Stimulated activated CD8-positive, alpha-beta memory T cell treated with anti-CD3 and anti-CD28 coated beads, Interleukin-15, amount 100 ng/mL, for 1 hour (primary cell): ENCODE results near the gene GJA4.

Experiments
- DNase-seq: peaks from one replicate; pipeline ENCODE4 v3.0.0-alpha.2; 2020; ENCODE audit warnings: low read depth

GJA4 gene

GRCh38 chr1:34792868-34793727, at the start of gene GJA4:
TSS of gene GJA4 (plus strand) at chr1:34792999. CDS start at chr1:34794214, 1,215 bp downstream.
- no peak for DNase-seq

- no peak for DNase-seq
Measured at GRCh38 chr1:34743775-34744174, 49.0 kb upstream of the GJA4 start.

- DNase-seq, result no peak
Measured at GRCh38 chr1:34744851-34745250, 47.9 kb upstream of the GJA4 start.

- no peak for DNase-seq
Measured at GRCh38 chr1:34745666-34746065, 47.1 kb upstream of the GJA4 start.

GRCh38 chr1:34746101-34746500, 46.7 kb upstream of the GJA4 start:
- no peak for DNase-seq

GRCh38 chr1:34746785-34747637, 45.8 kb upstream of the GJA4 start:
- DNase-seq, result no peak

- no peak for DNase-seq
Measured at GRCh38 chr1:34747638-34747941, 45.2 kb upstream of the GJA4 start.

- DNase-seq, result no peak
Measured at GRCh38 chr1:34749992-34750391, 42.8 kb upstream of the GJA4 start.

GRCh38 chr1:34750610-34751009, 42.2 kb upstream of the GJA4 start:
- no peak for DNase-seq

GRCh38 chr1:34753163-34753562, 39.6 kb upstream of the GJA4 start:
- DNase-seq, result no peak

GRCh38 chr1:34754964-34755637, 37.7 kb upstream of the GJA4 start, which contains the start of gene GJB5:
TSS of gene GJB5 (plus strand) at chr1:34755047. CDS start at chr1:34757331, 2,284 bp downstream.
- DNase-seq, result no peak

- DNase-seq, result no peak
Measured at GRCh38 chr1:34755961-34756360, 36.8 kb upstream of the GJA4 start.

- no peak for DNase-seq
Measured at GRCh38 chr1:34757386-34757785, 35.4 kb upstream of the GJA4 start.

GRCh38 chr1:34758751-34759150, 34.0 kb upstream of the GJA4 start:
- no peak for DNase-seq

- no peak for DNase-seq
Measured at GRCh38 chr1:34759503-34760357, 33.1 kb upstream of the GJA4 start, which contains the start of gene GJB4. TSS of gene GJB4 (plus strand) at chr1:34759740. CDS start at chr1:34761255, 1,515 bp downstream.

GRCh38 chr1:34761176-34761761, 31.5 kb upstream of the GJA4 start:
- DNase-seq, result no peak

- no peak for DNase-seq
Measured at GRCh38 chr1:34761776-34762307, 31.0 kb upstream of the GJA4 start.

- DNase-seq, result no peak
Measured at GRCh38 chr1:34762474-34763141, 30.2 kb upstream of the GJA4 start.

- no peak for DNase-seq
Measured at GRCh38 chr1:34763142-34763781, 29.5 kb upstream of the GJA4 start.

- DNase-seq, result no peak
Measured at GRCh38 chr1:34768856-34769255, 23.9 kb upstream of the GJA4 start.
